ENCODE data around the gene NEK1.
A peak's percentile ranks its signal among the peaks of the same experiment; 100 is the strongest.
"Not testable (repeated sequence)": the region's sequence is repeated elsewhere in the genome, so short reads cannot be mapped to it uniquely, and the experiment has no call there.

NEK1 gene

DNA sequence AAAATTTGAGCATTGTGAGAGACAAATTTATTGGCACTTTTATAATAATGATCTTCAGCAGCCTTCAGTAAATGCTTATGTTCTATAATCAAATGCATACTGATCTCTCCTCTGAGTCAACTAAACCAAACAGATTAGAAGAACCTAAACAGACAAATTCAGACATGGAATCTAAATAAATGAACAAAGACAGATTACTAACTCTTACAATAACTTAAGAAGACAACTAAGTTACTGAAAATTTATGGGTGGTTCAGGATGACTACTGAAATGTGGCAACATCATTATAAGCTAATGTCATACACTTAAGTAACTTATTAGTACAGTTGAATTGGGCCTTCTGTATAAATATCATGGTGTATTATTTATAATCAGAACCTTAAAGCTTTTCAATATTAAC, 127.3 kb downstream of the NEK1 start:
- no peak overlapping the region for H3K4me3 ChIP-seq (ENCODE audit: low read depth, low read length)
- TF ChIP-seq CTCF (IDR thresholded peaks at IDR 0.05; ENCODE audit: low read depth, low read length), result no peak
- peak; percentile 12 for DNase-seq (ENCODE audit: low read depth, low spot score)
- in situ Hi-C loops (cut with HindIII; ENCODE audit: low sequenced_read_pairs), result no loop called here

GRCh38 chr4:169484485-169484884, 127.9 kb downstream of the NEK1 start:
- DNase-seq (ENCODE audit: low read depth, low spot score), result peak; percentile 24
- in situ Hi-C loops (cut with HindIII; ENCODE audit: low sequenced_read_pairs), result no loop called here
- peak; percentile 18 for TF ChIP-seq CTCF (IDR thresholded peaks at IDR 0.05; ENCODE audit: low read depth, low read length)
- no peak overlapping the region for H3K4me3 ChIP-seq (ENCODE audit: low read depth, low read length)

- no peak for TF ChIP-seq CTCF (IDR thresholded peaks at IDR 0.05; ENCODE audit: low read depth, low read length)
- no peak overlapping the region for H3K4me3 ChIP-seq (ENCODE audit: low read depth, low read length)
- no peak for DNase-seq (ENCODE audit: low read depth, low spot score)
- in situ Hi-C loops (cut with HindIII; ENCODE audit: low sequenced_read_pairs), result no loop called here
These were observed 148.3 kb downstream of the NEK1 start for GRCh38 chr4:169464080-169464479.

- DNase-seq (ENCODE audit: low read depth, low spot score), result no peak
- in situ Hi-C loops (cut with HindIII; ENCODE audit: low sequenced_read_pairs), result no loop called here
- H3K4me3 ChIP-seq (ENCODE audit: low read depth, low read length), result no peak overlapping the region
- no peak for TF ChIP-seq CTCF (IDR thresholded peaks at IDR 0.05; ENCODE audit: low read depth, low read length)
These were observed 152.3 kb downstream of the NEK1 start for GRCh38 chr4:169460081-169460480.

- in situ Hi-C loops (cut with HindIII; ENCODE audit: low sequenced_read_pairs), result no loop called here
- no peak for TF ChIP-seq CTCF (IDR thresholded peaks at IDR 0.05; ENCODE audit: low read depth, low read length)
These were observed 153.8 kb downstream of the NEK1 start for GRCh38 chr4:169458575-169458974.

GRCh38 chr4:169452644-169453043, 159.7 kb downstream of the NEK1 start:
- in situ Hi-C loops (cut with HindIII; ENCODE audit: low sequenced_read_pairs); H3K4me3 ChIP-seq (ENCODE audit: low read depth, low read length): not testable (repeated sequence)

More at GRCh38 chr4:169458575-169458974, 153.8 kb downstream of the NEK1 start:
- H3K4me3 ChIP-seq (ENCODE audit: low read depth, low read length), result no peak overlapping the region
- no peak for DNase-seq (ENCODE audit: low read depth, low spot score)

DNA sequence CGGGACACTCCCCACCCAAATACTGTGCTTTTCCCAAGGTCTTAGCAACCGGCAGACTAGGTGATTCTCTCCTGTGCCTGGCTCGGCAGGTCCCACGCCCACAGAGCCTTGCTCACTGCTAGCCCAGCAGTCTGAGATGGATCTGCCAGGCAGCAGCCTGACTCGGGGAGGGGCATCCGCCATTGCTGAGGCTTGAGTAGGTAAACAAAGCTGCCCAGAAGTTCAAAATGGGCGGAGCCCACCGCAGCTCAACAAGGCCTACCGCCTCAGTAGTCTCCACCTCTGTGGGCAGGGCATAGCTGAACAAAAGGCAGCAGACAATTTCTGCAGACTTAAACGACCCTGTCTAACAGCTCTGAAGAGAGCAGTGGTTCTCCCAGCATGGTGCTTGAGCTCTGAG, 163.4 kb downstream of the NEK1 start:
- H3K4me3 ChIP-seq (ENCODE audit: low read depth, low read length); DNase-seq (ENCODE audit: low read depth, low spot score); in situ Hi-C loops (cut with HindIII; ENCODE audit: low sequenced_read_pairs): not testable (repeated sequence)

More at GRCh38 chr4:169452644-169453043, 159.7 kb downstream of the NEK1 start:
- not testable (repeated sequence) for DNase-seq (ENCODE audit: low read depth, low spot score)

GRCh38 chr4:169446824-169447223, 165.6 kb downstream of the NEK1 start:
- in situ Hi-C loops (cut with HindIII; ENCODE audit: low sequenced_read_pairs), result no loop called here
- TF ChIP-seq CTCF (IDR thresholded peaks at IDR 0.05; ENCODE audit: low read depth, low read length), result no peak

More at GRCh38 chr4:169446824-169447223, 165.6 kb downstream of the NEK1 start:
- H3K4me3 ChIP-seq (ENCODE audit: low read depth, low read length), result no peak overlapping the region
- DNase-seq (ENCODE audit: low read depth, low spot score), result no peak

Measured in astrocyte of the spinal cord (primary cell).